Activated T-cell treated with anti-CD3 and anti-CD28 coated beads for 4 hours (primary cell): Measurements from ENCODE around the gene TMEM156.
"Not testable (repeated sequence)": the region's sequence is repeated elsewhere in the genome, so short reads cannot be mapped to it uniquely, and the experiment has no call there.

Experiments
- DNase-seq: peaks from one replicate; pipeline ENCODE4 v3.0.0-alpha.2; 2020

TMEM156 gene

DNA sequence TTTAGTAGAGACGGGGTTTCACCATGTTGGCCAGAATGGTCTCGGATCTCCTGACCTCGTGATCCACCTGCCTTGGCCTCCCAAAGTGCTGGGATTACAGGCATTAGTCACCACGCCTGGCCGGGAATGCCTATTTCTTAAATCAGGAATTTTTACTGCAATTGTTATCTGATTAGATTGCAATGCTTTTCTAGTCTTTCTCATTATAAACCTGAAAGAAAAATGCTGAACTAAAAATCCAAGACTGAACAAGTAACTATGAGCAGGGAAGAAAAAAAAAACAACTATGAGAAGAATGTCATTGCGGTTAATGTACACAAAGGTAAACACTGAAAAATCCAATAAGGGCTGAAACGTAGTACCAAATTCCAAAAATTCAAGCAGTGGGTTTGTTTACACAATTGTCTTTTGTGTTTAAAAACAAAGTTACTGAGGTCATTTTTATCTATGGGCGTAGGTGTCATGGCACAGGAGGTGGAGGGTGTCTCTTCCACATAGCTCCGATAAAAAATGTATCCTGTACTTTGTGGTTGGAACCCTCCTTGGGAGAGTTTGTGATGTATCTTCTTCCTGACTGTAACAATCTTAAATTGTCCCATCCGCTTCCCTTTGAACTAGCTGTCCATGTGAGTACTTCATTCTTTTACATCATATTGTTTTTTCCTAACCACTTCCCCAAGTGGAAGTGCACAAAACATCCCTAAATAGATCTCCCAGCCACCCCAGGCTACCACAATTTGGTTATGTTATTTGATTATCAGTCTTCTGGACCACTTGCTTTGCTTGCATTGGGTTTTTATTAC is 11.1 kb upstream of the TMEM156 start:
- DNase-seq, result no peak

- no peak for DNase-seq
These were observed 10.2 kb upstream of the TMEM156 start for GRCh38 chr4:39042366-39042765.

- DNase-seq, result no peak
These were observed 6.9 kb upstream of the TMEM156 start for GRCh38 chr4:39039108-39039507.

DNA sequence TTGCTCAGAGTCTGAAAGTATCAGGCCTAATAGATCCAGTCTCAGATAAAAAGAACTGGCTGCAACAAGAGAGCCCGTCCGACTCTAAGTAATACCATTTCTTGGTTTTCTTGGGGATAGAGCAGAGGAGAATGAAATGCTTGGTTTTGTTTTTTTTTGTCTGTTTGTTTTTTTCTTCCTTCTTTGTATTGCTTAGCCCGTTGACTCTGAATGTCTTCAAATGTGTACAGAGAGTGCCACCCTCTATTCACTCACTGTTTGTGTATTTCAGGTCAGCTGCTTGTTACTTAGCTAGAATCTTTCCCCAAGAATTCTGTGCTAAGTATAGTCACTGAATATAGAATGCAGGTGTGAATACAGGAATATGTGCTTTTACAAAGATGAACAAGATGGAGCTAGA is 5.7 kb upstream of the TMEM156 start:
- no peak for DNase-seq

- no peak for DNase-seq
These were observed 5.2 kb upstream of the TMEM156 start for GRCh38 chr4:39037491-39037825.

DNA sequence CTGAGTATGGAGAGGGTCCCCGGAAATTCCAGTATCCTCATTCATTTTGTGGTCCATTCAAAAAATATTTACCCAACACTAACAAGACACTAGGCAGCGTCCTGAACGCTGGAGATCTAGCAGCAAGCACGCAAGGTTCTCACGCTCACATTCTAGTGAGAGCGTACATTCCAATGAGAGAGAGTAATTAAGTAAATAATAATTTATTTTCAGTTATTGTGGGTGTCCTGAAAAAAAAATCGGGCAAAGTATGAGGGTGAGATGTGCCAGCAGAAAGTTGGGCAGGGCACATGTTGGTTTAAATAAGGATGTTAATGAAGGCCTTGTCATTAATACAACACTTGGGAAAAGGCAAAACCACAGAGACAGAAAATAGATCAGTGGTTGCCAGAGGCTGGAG is 4.0 kb upstream of the TMEM156 start:
- no peak for DNase-seq

DNA sequence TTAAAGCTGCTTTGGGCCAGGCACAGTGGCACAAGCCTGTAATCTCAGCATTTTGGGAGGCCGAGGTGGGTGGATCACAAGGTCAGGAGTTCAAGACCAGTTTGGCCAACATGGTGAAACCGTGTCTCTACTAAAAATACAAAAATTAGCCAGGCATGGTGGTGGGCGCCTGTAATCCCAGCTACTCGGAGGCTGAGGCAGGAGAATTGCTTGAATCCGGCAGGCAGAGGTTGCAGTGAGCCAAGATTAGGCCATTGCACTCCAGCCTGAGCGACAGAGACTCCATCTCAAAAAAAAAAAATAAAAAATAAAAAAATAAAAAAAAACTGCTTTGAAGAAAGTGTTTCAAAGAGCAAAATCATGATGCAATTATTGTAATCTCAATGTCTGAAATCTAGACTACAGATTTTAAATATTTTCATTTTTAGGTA is 604 bp downstream of the TMEM156 start:
- not testable (repeated sequence) for DNase-seq

DNA sequence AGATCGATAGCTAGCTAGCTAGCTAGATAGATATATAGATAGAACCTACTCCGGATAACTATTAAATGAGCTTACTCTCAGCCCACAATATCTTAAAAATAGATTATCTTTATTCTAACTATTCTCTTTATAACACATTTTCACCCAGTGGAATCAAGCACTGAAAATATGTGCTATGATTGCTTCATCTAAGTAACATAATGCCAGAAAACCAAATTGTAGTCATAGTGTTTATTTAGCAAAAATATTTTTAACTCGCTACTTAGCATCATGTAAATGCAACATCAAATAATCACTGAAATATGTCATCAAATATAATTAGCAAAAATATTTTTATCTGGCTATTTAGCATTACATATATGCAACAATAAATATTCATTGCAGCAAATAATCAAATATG is 1.5 kb downstream of the TMEM156 start:
- DNase-seq, result no peak

- no peak for DNase-seq
These were observed 2.2 kb downstream of the TMEM156 start for GRCh38 chr4:39029752-39030694.

DNA sequence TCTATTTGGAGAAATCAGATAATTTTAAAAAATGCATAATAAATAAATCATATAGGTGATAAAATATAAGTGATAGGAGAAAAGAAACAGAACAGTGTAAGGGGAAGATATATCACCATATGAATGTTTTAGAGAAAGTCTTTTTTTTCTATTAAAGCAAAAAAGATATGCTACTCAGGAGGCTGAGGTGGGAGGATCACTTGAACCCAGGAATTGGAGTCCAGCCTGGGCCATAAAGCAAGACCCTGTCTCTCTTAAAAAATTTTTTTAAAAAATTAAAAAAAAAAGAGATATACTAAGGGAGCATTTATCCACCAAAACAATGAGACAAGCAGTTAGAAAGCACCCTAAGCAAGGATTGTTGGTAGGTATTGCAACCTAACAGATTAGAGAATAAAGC is 6.1 kb downstream of the TMEM156 start:
- no peak for DNase-seq

DNA sequence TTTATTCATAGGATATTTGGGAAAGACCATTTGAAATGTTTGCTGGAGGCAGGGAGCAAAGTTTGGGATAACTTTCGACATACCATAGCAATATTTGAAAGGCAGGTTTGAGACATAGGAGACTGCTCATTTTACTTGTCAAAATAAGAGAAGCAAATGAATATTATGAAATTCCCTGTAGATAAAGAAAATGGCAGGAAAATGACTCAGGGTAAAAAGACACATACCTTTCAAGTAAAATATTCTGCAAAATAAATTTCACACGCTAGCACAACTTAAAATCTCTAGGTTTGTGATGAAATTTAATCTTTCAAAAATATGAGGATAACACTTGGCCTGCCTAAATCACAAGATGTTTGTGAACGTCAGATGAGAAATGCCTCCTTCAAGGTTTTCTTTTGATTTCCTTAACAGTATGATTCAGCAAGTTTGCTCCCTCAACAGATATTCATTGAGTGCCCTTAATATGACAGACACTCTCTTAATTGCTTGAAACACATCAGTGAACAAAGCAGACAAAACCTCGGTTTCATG is 6.6 kb downstream of the TMEM156 start:
- no peak for DNase-seq

DNA sequence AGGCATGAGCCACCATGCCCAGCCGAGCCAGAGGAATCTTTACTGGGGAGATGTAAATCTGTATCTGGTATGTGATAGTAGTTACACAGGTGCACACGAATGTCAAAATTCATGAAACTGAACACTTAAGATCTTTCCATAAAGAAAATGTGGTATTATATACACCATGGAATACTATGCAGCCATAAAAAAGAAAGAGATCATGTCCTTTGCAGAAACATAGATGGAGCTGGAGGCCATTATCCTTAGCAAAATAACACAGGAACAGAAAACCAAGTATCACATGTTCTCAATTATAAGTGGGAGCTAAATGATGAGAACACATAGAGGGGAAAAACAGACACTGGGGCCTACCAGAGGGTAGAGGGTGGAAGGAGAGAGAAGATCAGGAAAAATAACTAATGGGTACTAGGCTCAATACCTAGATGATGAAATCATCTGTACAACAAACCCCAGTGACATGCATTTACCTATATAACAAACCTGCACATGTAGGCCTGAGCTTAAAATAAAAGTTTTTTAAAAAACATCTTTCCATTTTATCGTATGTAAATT is 7.8 kb downstream of the TMEM156 start:
- DNase-seq, result no peak

DNA sequence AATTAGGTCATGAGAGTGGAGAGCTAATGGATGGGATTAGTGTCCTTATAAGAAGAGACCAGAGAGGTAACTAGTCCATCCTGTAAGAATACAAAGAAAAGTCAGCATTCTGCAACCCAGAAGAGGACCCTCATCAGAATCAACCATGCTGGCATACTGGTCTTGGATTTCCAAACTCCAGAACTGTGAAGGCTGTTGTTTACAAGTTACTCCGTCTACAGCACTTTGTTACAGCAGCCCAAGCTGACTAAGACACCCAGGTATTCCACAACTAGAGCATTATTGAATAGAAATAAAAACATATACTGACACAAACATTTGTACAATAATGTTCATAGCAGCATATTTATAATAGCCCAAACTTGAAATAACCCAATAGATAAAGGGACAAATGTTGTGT is 9.2 kb downstream of the TMEM156 start:
- no peak for DNase-seq

- DNase-seq, result no peak
These were observed 10.0 kb downstream of the TMEM156 start for GRCh38 chr4:39022241-39022640.

GRCh38 chr4:39021631-39022030 is 10.6 kb downstream of the TMEM156 start:
- no peak for DNase-seq

GRCh38 chr4:39020130-39020529 is 12.1 kb downstream of the TMEM156 start:
- no peak for DNase-seq

GRCh38 chr4:39014028-39014427 is 18.2 kb downstream of the TMEM156 start:
- no peak for DNase-seq

DNA sequence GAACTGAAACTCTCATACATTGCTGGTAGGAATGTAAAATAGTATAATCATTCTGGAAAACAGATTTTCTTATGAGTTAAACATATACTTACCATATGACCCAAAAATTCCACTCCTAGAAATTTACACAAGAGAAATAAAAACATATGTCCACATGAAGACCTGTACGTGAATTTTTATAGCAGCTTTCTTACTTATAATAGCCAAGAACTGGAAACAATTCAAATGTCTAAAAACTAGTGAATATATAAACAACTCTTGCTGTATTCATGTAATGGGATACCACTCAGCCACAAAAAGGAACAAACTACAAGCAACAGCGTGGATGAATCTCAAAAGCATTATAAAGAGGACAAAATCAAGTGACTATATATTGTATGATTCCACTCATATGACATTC is 27.5 kb downstream of the TMEM156 start:
- DNase-seq, result no peak

DNA sequence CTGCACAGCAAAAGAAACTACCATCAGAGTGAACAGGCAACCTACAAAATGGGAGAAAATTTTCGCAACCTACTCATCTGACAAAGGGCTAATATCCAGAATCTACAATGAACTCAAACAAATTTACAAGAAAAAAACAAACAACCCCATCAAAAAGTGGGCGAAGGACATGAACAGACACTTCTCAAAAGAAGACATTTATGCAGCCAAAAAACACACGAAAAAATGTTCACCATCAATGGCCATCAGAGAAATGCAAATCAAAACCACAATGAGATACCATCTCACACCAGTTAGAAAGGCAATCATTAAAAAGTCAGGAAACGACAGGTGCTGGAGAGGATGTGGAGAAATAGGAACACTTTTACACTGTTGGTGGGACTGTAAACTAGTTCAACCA is 30.2 kb downstream of the TMEM156 start:
- not testable (repeated sequence) for DNase-seq

- DNase-seq, result no peak
These were observed 36.6 kb downstream of the TMEM156 start for GRCh38 chr4:38995660-38996005.

DNA sequence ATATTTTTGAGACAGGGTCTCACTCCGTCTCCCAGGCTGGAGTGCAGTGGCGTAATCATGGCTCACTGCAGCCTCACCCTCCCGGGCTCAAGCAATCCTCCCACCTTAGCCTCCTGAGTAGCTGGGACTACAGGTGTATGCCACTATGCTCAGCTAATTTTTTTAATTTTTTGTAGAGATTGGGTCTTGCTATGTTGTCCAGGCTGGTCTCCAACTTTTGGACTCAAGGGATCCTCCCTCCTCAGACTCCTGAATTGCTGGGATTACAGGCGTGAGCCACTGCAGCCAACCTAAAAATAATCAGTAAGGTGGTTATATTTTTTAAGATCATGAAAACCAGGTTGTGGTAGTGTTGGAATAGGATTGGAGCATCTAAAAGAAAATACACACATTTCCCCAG is 38.1 kb downstream of the TMEM156 start:
- DNase-seq, result no peak

DNA sequence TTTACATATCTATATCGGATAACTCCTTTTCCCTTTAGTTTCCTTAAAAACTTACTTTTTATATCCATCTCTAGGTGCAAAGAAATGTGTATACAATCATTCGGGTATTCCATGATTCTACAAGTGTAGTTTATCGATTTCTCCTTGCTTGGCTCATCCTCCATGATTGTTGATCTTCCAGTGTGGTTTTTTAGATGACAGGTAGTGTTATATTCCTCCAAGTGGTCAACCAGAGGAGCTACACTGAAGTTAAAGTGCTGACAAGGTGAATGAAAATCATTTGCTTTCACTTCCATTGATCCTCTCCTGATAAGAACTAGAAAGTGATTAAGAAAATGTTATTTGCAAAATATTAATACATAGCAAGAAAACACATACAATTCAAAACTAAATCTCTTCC is 38.5 kb downstream of the TMEM156 start:
- DNase-seq, result no peak

DNA sequence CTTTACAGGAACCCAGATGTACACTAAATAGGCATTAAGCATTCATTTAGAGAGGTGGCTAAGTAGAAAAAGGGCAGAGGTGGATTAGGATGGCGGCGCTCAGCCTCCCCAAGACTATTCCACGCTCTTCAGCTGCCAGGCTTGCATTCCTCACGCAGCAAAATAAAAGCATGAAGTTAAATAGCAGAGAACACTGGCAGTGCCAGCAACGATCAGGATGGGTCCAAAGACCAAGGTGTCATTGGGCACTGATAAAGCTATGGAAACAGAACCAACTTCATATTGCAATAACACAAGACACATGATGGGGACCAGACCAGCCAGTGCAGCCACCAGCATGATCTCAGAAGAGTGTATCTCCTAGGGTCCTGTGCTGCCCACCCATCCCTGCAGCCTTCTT is 42.0 kb downstream of the TMEM156 start:
- no peak for DNase-seq

DNA sequence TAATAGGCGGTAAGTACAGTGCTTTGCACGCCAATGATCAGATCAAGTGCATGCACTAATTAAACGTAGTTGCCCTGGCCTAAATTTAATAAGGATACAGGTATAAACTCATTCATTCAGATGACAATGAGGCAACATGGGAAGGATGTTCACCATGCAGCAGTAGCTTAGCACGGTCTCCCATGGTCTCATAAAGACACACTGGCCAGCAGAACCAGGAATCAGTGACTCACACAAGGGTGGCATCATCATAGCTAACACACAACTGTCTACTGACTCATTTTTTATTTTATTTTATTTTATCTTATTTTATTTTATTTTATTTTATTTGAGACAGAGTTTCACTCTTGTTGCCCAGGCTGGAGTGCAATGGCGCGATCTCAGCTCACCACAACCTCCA is 42.7 kb downstream of the TMEM156 start:
- no peak for DNase-seq
